Measurements from ENCODE around the gene RANGAP1. TPM values are rescaled to one million over a fixed set of nuclear protein-coding genes. Genes with fewer than 3 reads are reported as not detected.
"Not testable (repeated sequence)": the region's sequence is repeated elsewhere in the genome, so short reads cannot be mapped to it uniquely, and the experiment has no call there.

The RANGAP1 gene
- total and polyA plus RNA-seq, 2 of the 4 experiments (the other 2 are of a cell fraction): 71.2 to 148 TPM

DNA sequence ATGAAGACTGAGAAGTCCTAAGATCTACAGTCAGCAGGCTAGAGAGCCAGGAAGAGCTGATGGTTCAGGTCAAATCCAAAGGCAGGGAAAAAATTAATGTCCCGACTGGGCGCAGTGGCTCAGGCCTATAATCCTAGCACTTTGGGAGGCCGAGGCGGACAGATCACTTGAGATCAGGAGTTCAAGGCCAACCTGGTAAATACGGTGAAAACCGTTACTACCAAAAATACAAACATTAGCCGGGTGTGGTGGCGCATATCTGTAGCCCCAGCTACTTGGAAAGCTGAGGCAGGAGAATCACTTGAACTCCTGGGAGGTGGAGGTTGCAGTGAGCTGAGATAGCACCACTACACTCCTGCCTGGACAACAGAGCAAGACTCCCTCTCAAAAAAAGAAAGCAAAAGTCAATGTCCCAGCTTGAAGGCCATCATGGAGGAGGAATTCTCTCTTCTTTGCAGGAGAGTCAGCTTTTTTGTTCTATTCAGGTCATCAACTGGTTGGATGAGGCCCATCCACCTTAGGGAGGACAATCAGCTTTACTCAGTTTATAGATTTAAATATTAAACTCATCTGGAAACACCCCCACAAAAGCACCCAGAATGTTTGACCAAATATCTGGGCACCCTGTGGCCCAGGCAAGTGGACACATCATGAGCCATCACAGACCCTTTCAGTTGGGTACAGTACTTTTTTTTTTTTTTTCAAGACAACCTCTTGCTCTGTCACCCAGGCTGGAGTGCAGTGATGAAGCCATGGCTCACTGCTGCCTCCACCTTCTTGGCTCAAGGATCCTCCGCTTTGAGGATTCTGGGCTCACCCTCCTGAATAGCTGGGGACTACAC is 11.1 kb upstream of the RANGAP1 start:
- H3K14ac ChIP-seq (replicated peaks; ENCODE audit: low read depth, low read length): peak overlapping the region; percentile 48
- in situ Hi-C loops (cut with MboI; ENCODE audit: low sequenced_read_pairs) (no loop called here), dilution Hi-C loops (cut with HindIII; ENCODE audit: low sequenced_read_pairs, unreplicated experiment) (no loop called here), intact Hi-C loops (cut with micrococcal nuclease) (no loop called here)
- H3K4me2 ChIP-seq (ENCODE audit: low read depth, low read length): no peak overlapping the region
- no peak overlapping the region for H3K9ac ChIP-seq (ENCODE audit: low read depth, low read length)
- H2AK5ac ChIP-seq (ENCODE audit: low read depth, low read length): peak overlapping the region; percentile 73
- peaks cover 4 to 25% of the 10 kb centered on the region in 2 experiments; a peak in 3 of 4 replicates for H3K79me1 ChIP-seq (ENCODE audit: low read depth in 1 of 2, low read length in 2 of 2)
- H3K4me1 ChIP-seq (ENCODE audit: control insufficient read depth, insufficient read depth, low read length): peaks cover 3% of the 10 kb centered on the region; the same call in 1 of the 2 replicates
- no peaks in the 10 kb centered on the region; the same call in 1 of the 2 replicates for H3K9me1 ChIP-seq (ENCODE audit: insufficient read depth, low read length)
- H3K9me3 ChIP-seq (ENCODE audit: control insufficient read depth, insufficient read depth, low read length): no peaks in the 10 kb centered on the region
- H3K4me3 ChIP-seq (ENCODE audit: insufficient read depth, low read depth, low read length): no peak overlapping the region
- no peak overlapping the region; the same call in 1 of the 2 replicates for H3K56ac ChIP-seq (ENCODE audit: extremely low read depth, insufficient read depth, low read length)
- no peak overlapping the region for H2AFZ ChIP-seq (replicated peaks; ENCODE audit: low read length, poor library complexity)
- ChIA-PET POLR2A (ENCODE audit: unreplicated experiment) (interaction anchor here (0.5 kb wide), 1 partner anchor 67 kb away, joined by 5 read pairs; no protein-coding TSS in a partner anchor), CTCF (no interaction called here)
- no TSS peak for BruUV-seq (replicated peaks)
- H2AK9ac ChIP-seq (replicated peaks; ENCODE audit: low read depth, low read length, poor library complexity): peak overlapping the region; percentile 33
- ATAC-seq (ENCODE audit: low read depth): no peak
- peak overlapping the region in 1 of 2 experiments; percentile 18; a peak in 1 of 4 replicates for H4K8ac ChIP-seq (ENCODE audit: low read depth in 2 of 2, low read length in 2 of 2)
- H3K36me3 ChIP-seq (ENCODE audit: control insufficient read depth, insufficient read depth, low read length): no peaks in the 10 kb centered on the region
- TF ChIP-seq SMC3 (IDR thresholded peaks at IDR 0.05; ENCODE audit: low read depth, low read length) (no peak), RAD21 (IDR thresholded peaks at IDR 0.05; ENCODE audit: low read length) (no peak)
- peak overlapping the region; percentile 54; the same call in 1 of the 3 replicates for H2BK15ac ChIP-seq (ENCODE audit: low read depth, low read length)
- 0 out of 2 replicates have a peak overlapping the region, but pooled peaks have one; percentile 26 for H3K18ac ChIP-seq (ENCODE audit: low read depth, low read length)
- H2BK20ac ChIP-seq (ENCODE audit: low read depth, low read length): peak overlapping the region; percentile 10
- peak overlapping the region; percentile 66 for H3K23ac ChIP-seq (ENCODE audit: low read depth, low read length)
- H2BK5ac ChIP-seq (ENCODE audit: low read depth, low read length, poor library complexity, severe bottlenecking): no peak overlapping the region
- WGBS, 2 experiments (ENCODE audit: extremely low coverage in 2 of 2, insufficient read length in 1 of 2): 97% methylated on average over 5 of the region's 9 CpGs; no CpG with 5 or more reads in 1 of the 2 experiments
- H3K4ac ChIP-seq (ENCODE audit: low read depth, low read length): peak overlapping the region; percentile 69
- H4K91ac ChIP-seq (ENCODE audit: insufficient read depth, low read depth, low read length): peak overlapping the region; percentile 35
- peak overlapping the region; percentile 55 for H2BK120ac ChIP-seq (ENCODE audit: low read depth, low read length)
- no peaks in the 10 kb centered on the region for H4K20me1 ChIP-seq (ENCODE audit: insufficient read depth, low read length)
- H3K27me3 ChIP-seq (ENCODE audit: control insufficient read depth, insufficient read depth, low read length): no peaks in the 10 kb centered on the region
- H4K5ac ChIP-seq (ENCODE audit: low read depth, low read length): no peak overlapping the region
- no peak overlapping the region for H3K27ac ChIP-seq (ENCODE audit: insufficient read depth, low read length)
- DNase-seq: no peak

DNA sequence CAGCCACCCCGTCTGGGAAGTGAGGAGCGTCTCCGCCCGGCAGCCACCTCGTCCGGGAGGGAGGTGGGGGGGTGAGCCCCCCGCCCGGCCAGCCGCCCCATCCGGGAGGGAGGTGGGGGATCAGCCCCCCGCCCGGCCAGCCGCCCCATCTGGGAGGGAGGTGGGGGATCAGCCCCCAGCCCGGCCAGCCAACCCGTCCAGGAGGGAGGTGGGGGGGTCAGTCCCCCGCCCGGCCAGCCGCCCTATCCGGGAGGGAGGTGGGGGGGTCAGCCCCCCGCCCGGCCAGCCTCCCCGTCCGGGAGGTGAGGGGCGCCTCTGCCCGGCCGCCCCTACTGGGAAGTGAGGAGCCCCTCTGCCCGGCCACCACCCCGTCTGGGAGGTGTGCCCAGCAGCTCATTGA is 8.8 kb upstream of the RANGAP1 start:
- H3K9me3 ChIP-seq (ENCODE audit: control insufficient read depth, insufficient read depth, low read length); H4K91ac ChIP-seq (ENCODE audit: insufficient read depth, low read depth, low read length); H3K14ac ChIP-seq (replicated peaks; ENCODE audit: low read depth, low read length); ATAC-seq (ENCODE audit: low read depth); H2AK9ac ChIP-seq (replicated peaks; ENCODE audit: low read depth, low read length, poor library complexity); H3K27me3 ChIP-seq (ENCODE audit: control insufficient read depth, insufficient read depth, low read length); H3K56ac ChIP-seq (ENCODE audit: extremely low read depth, insufficient read depth, low read length); CTCF ChIA-PET; H3K27ac ChIP-seq (ENCODE audit: insufficient read depth, low read length); H4K8ac ChIP-seq (ENCODE audit: low read depth in 2 of 2, low read length in 2 of 2); in situ Hi-C loops (cut with MboI; ENCODE audit: low sequenced_read_pairs); H3K4me3 ChIP-seq (ENCODE audit: insufficient read depth, low read depth, low read length); BruUV-seq (replicated peaks); H2AFZ ChIP-seq (replicated peaks; ENCODE audit: low read length, poor library complexity); H2BK20ac ChIP-seq (ENCODE audit: low read depth, low read length); H2BK120ac ChIP-seq (ENCODE audit: low read depth, low read length); dilution Hi-C loops (cut with HindIII; ENCODE audit: low sequenced_read_pairs, unreplicated experiment); H2BK5ac ChIP-seq (ENCODE audit: low read depth, low read length, poor library complexity, severe bottlenecking); H3K23ac ChIP-seq (ENCODE audit: low read depth, low read length); intact Hi-C loops (cut with micrococcal nuclease); H3K36me3 ChIP-seq (ENCODE audit: control insufficient read depth, insufficient read depth, low read length); POLR2A ChIA-PET (ENCODE audit: unreplicated experiment); H2BK15ac ChIP-seq (ENCODE audit: low read depth, low read length); H3K4me1 ChIP-seq (ENCODE audit: control insufficient read depth, insufficient read depth, low read length); H3K4ac ChIP-seq (ENCODE audit: low read depth, low read length); H4K5ac ChIP-seq (ENCODE audit: low read depth, low read length); H3K9ac ChIP-seq (ENCODE audit: low read depth, low read length); H4K20me1 ChIP-seq (ENCODE audit: insufficient read depth, low read length); H2AK5ac ChIP-seq (ENCODE audit: low read depth, low read length); DNase-seq; H3K18ac ChIP-seq (ENCODE audit: low read depth, low read length); H3K9me1 ChIP-seq (ENCODE audit: insufficient read depth, low read length); H3K4me2 ChIP-seq (ENCODE audit: low read depth, low read length): not testable (repeated sequence)
- WGBS, 2 experiments (ENCODE audit: extremely low coverage in 2 of 2, insufficient read length in 1 of 2): no CpG with 5 or more reads among the region's 28 CpGs
- H3K79me1 ChIP-seq (ENCODE audit: low read depth in 1 of 2, low read length in 2 of 2): peaks cover 0 to 18% of the 10 kb centered on the region in 2 experiments; a peak in 2 of 4 replicates
